HG03558 (cell line): ENCODE measurements around the gene C2CD4C.
"Not testable (repeated sequence)": the region's sequence is repeated elsewhere in the genome, so short reads cannot be mapped to it uniquely, and the experiment has no call there.

ENCODE experiments used
- ATAC-seq: cut with Tn5 transposase; IDR thresholded peaks from one replicate; pipeline ENCODE4 v1.9.1; 2021; ENCODE audit warnings: moderate number of reproducible peaks; ENCODE audit not compliant: unreplicated experiment; ENCODE audit errors: extremely low read depth

Gene C2CD4C

DNA sequence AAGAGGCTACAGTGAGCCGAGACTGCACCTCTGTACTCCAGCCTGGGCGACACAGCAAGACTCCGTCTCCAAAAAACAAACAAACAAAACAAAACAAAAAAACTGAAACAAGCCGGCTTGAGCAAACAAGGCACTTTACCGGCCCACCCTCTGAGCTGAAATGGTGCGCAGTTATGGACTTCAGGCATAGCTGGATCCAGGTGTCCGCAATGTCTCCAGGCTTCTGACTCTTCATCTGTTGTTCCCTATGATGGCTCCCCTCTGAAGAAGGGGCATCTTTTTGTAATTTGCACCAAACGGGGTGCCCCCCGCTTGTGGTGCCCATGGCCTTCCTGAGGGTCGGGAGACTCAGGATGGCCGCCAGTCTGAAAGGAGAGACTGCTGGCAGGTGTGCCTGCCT lies 6.2 kb downstream of the C2CD4C start:
- ATAC-seq: no peak

DNA sequence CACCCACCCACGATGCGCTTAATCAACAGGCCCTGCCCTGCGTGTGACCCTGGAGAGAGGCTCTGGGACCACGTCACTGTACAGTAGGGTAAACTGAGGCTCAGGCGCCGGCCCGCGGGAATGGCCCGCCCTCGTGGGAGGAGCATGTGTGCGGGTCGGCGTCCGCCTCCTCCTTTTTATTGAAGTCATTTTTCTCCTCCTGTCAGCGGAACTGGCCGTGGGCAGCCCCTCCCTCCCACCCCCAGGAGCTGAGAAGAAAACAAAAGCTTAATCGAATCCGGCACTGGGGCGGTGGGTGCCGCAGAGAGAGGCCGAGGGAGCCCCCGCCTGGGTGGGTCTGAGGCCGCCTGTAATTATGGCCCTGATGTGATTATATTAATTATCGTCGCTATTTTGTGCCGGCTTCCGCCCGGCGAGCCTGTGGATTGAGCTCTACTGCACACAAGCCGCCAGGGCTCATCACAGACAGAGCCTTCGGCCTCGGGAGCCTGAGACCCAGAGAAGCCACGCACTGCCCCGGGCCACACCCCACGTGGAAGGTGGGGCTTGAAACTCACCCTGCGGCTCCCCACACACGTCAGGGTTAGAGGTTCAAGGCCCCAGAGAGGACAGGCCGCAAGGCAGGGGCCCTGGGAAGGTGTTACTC lies 7.0 kb downstream of the C2CD4C start:
- ATAC-seq: no peak

DNA sequence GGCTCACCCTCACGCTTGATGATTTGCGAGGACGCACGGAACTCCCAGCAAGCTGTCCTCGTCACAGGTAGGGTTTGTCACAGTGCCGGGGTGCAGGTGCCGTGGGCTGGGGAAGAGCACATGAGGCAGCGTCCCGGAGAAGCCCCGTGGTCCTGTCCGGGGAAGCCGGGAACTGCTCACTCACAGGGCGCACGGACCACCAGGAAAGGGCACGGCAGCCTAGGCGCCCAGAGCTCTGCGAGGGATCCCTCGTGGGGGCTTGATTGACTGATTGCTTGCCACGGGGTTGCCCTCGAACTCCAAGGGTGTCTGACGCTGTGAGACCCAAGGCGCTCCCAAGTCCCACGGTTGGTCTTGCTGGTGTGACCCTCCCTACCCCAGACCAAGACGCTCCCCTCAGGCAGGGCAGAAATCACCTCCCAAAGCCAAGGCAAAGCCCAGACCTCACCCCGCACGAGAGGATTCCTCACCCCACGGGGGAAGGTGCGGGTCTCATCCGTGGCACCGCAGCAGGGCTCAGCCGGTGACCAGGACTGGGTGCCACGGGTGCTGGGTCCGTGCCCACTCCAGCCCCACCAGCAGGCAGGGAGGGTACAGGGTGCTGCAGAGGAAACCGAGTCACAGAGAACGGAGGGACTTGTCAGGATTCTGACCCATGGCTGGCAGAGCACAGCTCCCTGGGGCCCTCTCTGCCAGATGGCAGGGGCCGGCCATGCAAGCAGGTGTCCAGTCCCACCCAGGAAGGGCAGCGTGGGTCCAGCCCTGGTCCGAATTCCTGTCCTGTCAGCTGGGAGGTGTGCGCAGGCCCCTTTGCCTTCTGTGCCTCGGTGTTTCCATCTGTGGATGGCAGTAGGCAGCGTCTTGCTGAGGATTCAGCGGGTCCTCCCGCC lies 7.7 kb downstream of the C2CD4C start:
- no peak for ATAC-seq

DNA sequence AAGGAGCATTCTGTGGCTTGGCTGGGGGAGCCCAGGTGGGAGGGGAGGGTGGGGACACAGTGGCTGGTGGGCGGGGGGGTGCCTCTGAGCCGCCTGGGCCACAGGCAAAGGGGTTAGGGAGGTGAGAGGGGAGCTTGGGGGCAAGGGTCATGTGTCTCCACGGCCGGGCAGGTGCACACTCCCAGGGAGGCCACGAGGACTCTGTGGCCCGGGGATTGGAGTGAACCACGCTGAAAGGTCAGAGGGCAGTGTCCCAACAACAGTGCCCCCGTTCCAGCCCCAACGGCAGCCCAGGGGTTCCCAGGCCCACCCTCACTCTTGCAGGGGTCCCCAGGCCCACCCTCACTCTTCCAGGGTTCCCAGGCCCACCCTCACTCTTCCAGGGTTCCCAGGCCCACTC lies 9.6 kb downstream of the C2CD4C start:
- ATAC-seq: no peak

DNA sequence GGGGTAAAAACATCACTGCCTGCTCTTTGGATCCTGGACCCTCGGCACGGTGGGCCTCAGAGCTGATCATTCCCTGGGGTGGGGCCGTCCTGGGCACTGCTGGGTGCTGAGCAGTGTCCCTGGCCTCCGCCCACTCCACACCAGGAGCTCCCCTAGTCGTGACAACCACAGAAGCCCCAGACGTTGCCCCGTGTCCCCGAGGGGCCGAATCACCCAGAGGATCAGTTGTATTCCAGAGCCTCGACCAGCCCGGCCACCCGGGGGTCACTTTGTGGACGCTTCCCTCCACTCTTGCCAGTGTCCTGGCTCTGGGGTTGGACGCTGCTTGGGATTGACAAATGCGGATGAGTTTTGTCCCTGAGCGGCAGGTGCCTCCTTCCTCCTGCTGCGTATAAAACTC lies 10.2 kb downstream of the C2CD4C start:
- ATAC-seq: no peak

DNA sequence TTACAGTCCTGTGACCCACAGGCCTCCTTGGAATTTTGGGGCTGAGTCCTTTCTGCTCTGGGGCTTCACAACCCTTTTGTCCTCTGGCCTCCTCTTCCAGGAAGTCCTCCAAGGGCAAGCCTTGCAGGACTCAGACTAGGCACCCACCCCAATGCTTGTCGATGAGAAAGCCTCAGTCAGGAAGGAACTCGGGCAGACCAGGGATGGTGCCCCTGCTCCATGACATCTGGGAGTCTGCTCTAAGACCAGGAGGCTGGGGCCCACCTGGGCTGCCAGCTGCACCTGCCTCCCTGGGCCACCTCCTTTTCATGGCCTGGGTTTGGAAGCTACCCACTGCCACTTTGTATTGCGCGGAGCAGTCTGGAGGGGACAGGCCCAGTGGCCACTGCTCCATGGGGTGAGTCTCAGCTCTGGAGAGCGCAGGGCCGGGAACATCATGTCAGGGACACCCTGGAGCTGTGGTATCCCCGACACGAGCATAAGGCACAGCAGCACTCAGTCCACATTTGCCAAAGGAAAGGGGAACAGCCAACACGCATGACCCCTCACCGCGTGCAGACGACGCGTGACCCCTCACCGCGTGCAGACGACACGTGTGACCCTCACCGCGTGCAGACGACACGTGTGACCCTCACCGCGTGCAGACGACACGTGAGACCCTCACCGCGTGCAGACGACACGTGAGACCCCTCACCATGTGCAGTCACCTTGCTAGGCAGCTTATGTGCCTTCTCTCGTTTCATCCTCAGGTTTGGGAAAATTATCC lies 10.8 kb downstream of the C2CD4C start:
- no peak for ATAC-seq

DNA sequence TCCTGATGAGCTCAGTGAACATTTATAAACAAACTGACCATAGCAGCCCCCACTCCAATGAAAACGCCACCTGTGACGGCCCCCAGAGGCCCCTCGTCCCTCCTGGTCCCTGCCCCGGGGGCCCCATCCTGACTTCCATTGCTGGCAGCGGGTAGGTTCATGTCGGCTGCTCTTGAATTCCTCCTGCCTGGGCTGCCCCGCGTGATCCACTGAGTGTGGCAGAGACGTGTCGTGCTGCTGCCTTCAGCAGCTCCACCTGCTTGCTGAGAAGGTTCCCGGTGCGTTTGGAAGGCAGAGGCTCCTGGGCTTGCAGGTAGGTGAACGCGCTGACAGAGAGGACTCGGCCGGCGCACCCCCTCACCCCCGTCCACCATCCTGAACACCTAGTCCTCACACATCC lies 11.6 kb downstream of the C2CD4C start:
- ATAC-seq: no peak

DNA sequence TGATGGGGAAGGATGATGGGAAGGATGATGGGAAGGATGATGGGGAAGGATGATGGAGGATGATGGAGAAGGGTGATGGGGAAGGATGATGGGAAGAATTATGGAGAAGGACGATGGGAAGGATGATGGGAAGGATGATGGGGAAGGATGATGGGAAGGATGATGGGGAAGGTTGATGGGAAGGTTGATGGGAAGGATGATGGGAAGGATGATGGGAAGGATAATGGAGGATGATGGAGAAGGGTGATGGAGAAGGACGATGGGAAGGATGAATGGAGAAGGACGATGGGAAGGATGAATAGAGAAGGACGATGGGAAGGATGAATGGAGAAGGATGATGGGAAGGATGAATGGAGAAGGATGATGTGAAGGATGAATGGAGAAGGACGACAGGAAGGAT lies 13.5 kb downstream of the C2CD4C start:
- ATAC-seq: no peak

DNA sequence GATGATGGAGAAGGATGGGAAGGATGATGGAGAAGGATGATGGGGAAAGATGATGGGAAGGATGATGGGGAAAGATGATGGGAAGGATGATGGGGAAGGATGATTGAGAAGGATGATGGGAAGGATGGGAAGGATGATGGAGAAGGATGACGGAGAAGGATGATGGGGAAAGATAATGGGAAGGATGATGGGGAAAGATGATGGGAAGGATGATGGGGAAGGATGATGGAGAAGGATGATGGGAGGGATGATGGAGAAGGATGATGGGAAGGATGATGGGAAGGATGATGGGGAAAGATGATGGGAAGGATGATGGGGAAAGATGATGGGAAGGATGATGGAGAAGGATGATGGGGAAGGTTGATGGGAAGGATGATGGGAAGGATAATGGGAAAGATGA lies 14.1 kb downstream of the C2CD4C start:
- not testable (repeated sequence) for ATAC-seq

DNA sequence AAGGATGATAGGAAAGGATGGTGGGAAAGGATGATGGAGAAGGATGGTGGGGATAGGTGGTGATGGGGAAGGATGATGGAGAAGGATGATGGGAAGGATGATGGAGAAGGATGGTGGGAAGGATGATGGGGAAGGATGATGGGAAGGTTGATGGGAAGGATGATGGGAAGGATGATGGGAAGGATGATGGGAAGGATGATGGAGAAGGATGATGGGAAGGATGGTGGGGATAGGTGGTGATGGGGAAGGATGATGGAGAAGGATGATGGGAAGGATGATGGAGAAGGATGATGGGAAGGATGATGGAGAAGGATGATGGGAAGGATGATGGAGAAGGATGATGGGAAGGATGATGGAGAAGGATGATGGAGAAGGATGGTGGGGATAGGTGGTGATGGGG lies 15.4 kb downstream of the C2CD4C start:
- not testable (repeated sequence) for ATAC-seq

DNA sequence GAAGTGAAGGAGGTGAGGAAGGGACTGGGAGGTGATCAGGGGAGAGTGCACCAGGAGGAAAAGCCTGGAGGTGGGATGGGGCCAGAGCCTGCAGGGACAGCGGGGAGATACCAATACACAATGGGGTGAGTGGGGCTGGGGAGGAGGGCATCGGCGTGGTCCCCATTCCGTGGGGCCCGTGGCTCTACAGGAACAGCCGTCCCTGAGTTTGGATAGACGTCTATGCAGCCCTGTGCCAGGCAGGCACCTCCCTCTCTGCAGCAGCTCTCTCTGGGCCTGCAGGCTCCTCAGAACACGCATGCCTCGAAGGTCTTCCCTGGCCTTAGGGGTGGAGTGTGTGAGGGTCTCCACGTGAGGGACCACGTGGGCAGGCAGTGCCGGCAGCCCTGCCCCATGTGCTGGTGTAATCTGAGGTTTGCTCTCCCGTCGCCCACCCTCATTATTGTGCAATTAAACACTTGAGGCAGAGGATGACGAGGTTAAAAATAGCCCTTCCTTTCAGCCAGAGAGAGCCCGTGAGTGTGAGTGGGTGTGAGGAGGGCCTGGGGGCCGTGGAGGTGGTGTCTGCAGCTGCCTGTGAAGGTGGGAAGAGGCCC lies 16.5 kb downstream of the C2CD4C start:
- ATAC-seq: no peak

DNA sequence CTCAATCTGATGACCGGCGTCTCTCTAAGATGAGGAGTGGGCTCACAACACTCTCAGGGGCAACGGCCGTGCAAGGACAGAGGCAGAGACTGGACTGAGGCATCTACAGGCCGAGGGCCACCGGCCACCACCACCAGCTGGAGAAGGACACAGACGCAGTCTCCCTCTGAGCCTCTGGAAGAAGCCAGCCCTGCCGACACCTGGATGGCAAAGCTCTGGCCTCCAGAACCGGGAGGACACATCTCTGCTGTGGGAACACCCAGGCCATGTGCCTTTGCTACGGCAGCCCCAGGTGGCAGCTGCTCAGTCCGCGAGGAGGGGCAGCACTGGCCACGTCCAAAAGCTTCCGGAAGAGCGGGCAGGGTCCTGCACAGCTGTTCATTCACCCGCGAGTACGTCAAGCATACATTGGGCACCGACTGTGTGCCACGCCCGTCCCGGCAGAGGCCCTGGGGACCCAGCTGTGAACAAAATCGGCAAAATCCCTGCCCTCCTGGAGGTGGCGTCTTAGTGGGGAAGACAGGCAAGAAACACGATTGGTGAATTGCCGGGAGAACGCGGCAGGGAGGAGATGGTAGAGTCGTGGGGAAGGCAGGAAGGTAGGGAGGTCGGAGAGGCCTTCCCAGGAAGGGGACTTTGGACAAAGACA lies 17.1 kb downstream of the C2CD4C start:
- ATAC-seq: no peak

DNA sequence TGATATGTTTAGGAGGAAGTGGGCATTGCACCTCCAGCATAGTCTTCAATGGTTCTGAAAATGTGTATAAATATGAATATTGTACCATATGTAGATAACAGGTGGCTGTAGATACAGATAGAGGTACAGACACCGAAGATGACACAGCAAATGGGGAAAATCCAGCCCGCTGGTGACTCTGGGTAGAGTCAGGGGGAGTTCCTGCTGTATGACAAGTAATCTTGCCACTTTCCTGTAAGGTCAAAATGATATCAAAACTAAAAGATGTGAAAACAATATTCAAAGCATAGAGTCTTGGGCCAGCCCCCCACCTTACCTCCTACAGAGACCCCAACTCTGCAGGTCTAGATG lies 17.8 kb downstream of the C2CD4C start:
- ATAC-seq: no peak

DNA sequence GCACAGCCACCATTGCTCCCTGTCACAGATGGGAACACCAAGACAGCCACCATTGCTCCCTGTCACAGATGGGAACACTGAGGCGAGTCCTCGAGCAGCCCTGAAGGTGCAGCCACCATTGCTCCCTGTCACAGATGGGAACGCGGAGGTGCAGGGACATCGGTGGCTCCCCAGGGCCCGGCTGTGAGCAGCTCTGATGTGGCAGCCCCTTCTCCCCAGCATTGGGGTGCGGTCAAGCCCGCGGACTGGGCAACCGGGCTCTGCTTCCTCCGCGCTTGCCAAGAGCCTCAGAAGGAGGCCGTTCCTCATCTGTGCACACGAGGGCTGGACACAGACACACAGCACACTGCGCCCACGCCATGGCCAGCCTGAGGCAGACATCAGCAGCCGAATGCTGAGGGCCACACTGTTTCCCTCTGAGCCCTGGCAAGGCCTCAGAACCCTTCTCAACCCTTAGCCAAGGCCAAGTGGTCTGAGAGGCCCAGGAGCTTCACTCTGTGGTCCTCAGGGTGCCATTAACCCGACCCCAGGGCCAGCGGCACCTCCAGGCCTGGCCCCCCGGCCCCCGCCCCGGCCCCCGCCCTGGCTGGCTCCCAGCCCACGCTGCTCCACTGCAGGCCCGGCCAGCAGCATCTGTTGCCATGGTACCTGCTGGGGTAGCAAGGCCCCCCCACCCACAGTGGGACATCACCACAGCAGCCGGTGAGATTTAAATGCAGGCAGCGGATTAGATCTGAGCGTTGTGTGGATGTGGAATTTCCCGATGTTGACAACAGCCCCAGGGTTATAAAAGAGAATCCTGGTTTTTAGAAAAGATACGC lies 18.4 kb downstream of the C2CD4C start:
- ATAC-seq: no peak

DNA sequence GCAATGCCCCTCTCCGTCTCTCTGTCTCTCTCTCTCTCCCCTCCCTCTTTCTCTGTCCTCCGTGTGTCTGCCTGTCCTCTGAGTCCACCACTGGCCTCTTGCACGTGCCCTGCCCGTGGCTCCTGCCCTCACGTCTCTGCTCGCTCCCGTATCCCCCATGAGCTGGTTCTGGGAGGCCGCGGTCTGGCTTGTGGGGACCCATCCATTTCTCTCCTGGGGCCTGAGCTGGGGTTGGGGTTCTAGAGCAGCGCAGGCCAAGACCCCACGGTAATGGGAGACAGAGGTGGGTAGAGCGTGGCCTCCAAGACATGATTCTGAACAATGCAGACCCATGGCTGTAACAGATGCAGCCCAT lies 19.0 kb downstream of the C2CD4C start:
- no peak for ATAC-seq

DNA sequence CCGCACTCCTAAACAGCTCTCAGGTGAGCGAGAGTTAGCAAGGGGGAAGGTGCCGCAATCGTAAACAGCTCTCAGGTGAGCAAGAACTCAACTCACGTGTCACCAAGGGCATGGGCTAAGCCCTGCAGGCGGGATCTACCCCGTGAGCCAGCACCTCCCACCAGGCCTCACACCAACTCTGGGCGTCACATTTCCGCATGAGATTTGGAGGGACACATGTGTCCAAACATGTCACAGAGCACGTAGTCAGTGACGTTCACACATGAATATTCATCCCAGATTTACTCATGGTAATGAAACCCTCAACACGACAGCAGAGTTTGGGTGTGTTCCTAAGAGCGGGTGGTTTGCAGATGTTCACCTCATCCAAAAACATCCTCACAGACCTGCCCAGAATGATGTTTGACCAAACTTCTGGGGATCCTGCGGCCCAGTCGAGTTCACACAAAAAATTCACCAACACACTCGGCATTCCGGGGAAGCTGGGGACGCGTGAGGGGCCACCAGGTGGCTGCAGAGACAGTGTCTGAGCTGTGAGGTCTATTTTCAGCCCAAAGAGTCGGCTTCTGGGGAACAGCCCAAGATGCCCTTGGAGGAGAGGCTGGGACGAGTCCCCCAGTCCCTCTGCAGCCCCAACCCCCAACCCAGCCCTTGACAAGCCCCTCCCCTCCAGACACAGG lies 19.6 kb downstream of the C2CD4C start:
- ATAC-seq: no peak

DNA sequence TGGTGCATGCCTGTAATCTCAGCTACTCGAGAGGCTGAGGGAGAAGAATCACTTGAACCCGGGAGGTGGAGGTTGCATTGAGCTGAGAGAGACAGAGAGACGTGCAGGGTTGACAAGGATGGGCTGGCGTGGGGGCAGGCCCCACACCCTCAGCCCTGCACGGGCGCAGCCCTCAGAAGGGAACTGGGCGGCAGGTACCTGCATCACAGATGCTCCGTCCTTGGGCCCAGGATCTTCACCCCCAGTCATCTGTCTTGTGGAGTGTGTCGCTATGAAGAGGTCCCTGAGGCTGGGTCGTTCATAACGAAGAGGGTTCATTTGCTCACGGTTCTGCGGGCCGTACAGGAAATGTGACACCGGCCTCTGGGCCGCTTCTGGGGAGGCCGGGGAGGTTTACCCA lies 20.3 kb downstream of the C2CD4C start:
- ATAC-seq: no peak

DNA sequence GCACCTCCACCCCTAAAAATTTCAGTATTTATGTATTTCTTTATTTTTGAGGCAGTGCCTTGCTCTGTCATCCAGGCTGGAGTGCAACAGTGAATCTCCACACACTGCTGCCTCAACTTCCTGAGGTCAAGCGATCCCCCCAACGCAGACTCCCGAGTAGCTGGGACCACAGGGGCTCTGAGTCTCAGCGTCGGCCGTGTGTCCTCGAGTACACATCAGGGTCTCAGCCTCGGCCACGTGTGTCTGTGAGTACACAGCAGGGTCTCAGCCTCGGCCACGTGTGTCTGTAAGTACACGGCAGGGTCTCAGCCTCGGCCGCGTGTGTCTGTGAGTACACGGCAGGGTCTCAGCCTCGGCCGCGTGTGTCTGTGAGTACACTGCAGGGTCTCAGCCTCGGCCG lies 21.2 kb downstream of the C2CD4C start:
- no peak for ATAC-seq
